Measurements from ENCODE around the gene CD2AP.

DNA sequence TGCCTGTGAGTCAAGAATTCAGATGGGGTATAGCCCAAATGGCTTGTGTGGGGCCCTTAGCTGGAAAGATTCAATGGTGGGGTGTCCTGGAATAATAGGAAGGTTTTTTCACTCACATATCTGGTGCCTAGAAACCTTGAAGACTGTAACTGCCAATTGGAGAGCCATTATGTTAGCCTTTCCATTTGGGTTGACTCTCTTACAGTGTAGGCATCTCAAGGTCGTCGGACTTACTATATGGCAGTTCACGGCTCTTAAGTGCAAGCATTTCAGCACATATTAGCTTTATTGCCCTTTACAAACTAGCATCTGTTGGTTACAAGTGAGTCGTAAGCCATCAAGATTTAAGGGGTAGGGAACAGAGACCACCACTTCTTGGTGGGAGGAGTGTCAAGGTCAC is 74.1 kb downstream of the CD2AP start:
- TF ChIP-seq, protein P1, sequence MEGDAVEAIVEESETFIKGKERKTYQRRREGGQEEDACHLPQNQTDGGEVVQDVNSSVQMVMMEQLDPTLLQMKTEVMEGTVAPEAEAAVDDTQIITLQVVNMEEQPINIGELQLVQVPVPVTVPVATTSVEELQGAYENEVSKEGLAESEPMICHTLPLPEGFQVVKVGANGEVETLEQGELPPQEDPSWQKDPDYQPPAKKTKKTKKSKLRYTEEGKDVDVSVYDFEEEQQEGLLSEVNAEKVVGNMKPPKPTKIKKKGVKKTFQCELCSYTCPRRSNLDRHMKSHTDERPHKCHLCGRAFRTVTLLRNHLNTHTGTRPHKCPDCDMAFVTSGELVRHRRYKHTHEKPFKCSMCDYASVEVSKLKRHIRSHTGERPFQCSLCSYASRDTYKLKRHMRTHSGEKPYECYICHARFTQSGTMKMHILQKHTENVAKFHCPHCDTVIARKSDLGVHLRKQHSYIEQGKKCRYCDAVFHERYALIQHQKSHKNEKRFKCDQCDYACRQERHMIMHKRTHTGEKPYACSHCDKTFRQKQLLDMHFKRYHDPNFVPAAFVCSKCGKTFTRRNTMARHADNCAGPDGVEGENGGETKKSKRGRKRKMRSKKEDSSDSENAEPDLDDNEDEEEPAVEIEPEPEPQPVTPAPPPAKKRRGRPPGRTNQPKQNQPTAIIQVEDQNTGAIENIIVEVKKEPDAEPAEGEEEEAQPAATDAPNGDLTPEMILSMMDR (IDR thresholded peaks at IDR 0.05): no peak
- no peak for TF ChIP-seq POLR2A (IDR thresholded peaks at IDR 0.05)
